Gastroesophageal sphincter (tissue), 4 donors: ENCODE measurements around the gene CCER1. TPM values are rescaled to one million over a fixed set of nuclear protein-coding genes. Genes with fewer than 3 reads are reported as not detected.

Experiments
- ATAC-seq: fragments of 150-250 bp; one replicate; pipeline ENCODE4 v1.9.1; 2016; ENCODE audit warnings: mild to moderate bottlenecking, moderate library complexity
- H3K27ac ChIP-seq, 4 donors: fragments of 200-600 bp; sonication (generic) in 3 of 4; 1 replicate in 3 of 4; 2 replicates in 1 of 4; pipeline ENCODE4 v1.5.1; 2016 to 2019
- H3K27me3 ChIP-seq: fragments of 200-600 bp; sonication (generic); one replicate; pipeline ENCODE4 v1.5.1; 2019
- H3K36me3 ChIP-seq, 2 donors: fragments of 200-600 bp; sonication (generic); one replicate each; pipeline ENCODE4 v1.5.1; 2019; ENCODE audit warnings: control low read depth in 1 of 2
- H3K4me1 ChIP-seq, 3 donors: fragments of 200-600 bp; sonication (generic); 1 replicate in 2 of 3; 2 replicates in 1 of 3; pipeline ENCODE4 v1.5.1; 2016 to 2019; ENCODE audit warnings: control low read depth in 2 of 3
- H3K4me3 ChIP-seq, 2 donors: fragments of 200-600 bp; sonication (generic); one replicate each; pipeline ENCODE4 v1.5.1; 2019; ENCODE audit warnings: mild to moderate bottlenecking in 1 of 2, moderate library complexity in 1 of 2
- H3K9me3 ChIP-seq, 3 donors: fragments of 200-600 bp; sonication (generic); one replicate each; pipeline ENCODE4 v1.5.1; 2017 to 2019; ENCODE audit warnings: control low read depth in 2 of 3
- EP300 ChIP-seq: sonication (generic); formaldehyde crosslinking; IDR thresholded peaks from one replicate; pipeline ENCODE4 v1.6.1; 2017; ENCODE audit warnings: antibody characterized with exemption, mild to moderate bottlenecking
- POLR2A ChIP-seq, 2 donors: fragments of 450-650 bp; IDR thresholded peaks; one replicate each; pipeline ENCODE4 v1.6.1; 2017; ENCODE audit warnings: antibody characterized with exemption in 2 of 2, mild to moderate bottlenecking in 2 of 2, moderate library complexity in 1 of 2
- POLR2AphosphoS5 ChIP-seq: sonication (generic); formaldehyde crosslinking; IDR thresholded peaks from one replicate; pipeline ENCODE4 v1.6.1; 2017; ENCODE audit warnings: antibody characterized with exemption
- WGBS, 2 donors: methylation state at CpG; one replicate each; pipeline ENCODE4 v1.1.5; 2018; ENCODE audit warnings: low coverage in 1 of 2; 5-methylcytosine and 5-hydroxymethylcytosine counted together
- total RNA-seq, 4 donors: library from RNA; depleted of rRNA; stranded (reverse); fragments of >200 nt; gene quantifications; one replicate each; pipeline ENCODE4 v1.1.0, GENCODE V29; 2016
- TF ChIP-seq, protein P1 (sequence below), 4 experiments: fragments of 200-600 bp in 2 of 4; fragments of 450-650 bp in 2 of 4; sonication (generic) in 1 of 4; IDR thresholded peaks; one replicate each; pipeline ENCODE4 v1.5.1; 2017 to 2019; ENCODE audit warnings: antibody characterized with exemption in 4 of 4, mild to moderate bottlenecking in 2 of 4, moderate library complexity in 2 of 4

Gene CCER1
- total RNA-seq, 4 donors from 2014 or later: not detected

DNA sequence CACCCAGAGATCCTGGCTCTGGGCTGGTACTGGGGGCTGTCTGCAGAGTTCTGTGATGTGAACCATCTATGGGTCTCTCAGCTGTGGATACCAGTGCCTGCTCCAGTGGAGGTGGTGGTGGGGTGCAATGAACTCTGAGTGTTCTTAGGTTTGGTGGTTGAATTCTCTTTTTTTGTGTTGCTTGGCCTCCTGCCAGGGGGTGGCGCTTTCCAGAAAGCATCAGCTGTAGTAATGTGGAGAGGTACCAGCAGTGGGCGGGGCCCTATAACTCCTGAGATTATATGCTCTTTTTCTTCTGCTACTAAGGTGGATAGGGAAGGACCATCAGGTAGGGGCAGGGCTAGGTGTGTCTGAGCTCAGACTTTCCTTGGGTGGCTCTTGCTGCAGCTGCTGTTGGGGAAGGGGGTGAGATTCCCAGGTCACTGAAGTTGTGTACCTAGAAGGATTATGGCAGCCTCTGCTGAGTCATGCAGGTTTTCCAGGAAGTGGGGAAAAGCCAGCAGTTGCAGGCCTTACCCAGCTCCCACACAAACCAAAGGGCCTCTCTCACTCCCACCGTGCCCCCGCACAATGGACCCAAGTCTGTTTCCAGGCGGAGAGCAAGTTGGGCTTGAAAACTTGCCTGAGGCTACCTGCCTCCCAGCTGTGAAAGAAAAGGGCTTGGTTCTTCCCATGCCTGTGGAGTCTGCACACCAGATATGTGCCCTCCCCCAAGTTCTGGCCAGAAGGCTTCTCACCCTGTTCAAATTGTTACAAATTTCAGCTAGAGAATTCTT is 18.6 kb downstream of the CCER1 start:
- TF ChIP-seq POLR2A (IDR thresholded peaks at IDR 0.05): no peak
- TF ChIP-seq, protein P1, sequence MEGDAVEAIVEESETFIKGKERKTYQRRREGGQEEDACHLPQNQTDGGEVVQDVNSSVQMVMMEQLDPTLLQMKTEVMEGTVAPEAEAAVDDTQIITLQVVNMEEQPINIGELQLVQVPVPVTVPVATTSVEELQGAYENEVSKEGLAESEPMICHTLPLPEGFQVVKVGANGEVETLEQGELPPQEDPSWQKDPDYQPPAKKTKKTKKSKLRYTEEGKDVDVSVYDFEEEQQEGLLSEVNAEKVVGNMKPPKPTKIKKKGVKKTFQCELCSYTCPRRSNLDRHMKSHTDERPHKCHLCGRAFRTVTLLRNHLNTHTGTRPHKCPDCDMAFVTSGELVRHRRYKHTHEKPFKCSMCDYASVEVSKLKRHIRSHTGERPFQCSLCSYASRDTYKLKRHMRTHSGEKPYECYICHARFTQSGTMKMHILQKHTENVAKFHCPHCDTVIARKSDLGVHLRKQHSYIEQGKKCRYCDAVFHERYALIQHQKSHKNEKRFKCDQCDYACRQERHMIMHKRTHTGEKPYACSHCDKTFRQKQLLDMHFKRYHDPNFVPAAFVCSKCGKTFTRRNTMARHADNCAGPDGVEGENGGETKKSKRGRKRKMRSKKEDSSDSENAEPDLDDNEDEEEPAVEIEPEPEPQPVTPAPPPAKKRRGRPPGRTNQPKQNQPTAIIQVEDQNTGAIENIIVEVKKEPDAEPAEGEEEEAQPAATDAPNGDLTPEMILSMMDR (IDR thresholded peaks at IDR 0.05): no peak
- no peak for TF ChIP-seq POLR2AphosphoS5
- TF ChIP-seq EP300: no peak
- WGBS, 2 donors: 96 to 100% methylated on average over 1 to 5 of the region's 5 CpGs

DNA sequence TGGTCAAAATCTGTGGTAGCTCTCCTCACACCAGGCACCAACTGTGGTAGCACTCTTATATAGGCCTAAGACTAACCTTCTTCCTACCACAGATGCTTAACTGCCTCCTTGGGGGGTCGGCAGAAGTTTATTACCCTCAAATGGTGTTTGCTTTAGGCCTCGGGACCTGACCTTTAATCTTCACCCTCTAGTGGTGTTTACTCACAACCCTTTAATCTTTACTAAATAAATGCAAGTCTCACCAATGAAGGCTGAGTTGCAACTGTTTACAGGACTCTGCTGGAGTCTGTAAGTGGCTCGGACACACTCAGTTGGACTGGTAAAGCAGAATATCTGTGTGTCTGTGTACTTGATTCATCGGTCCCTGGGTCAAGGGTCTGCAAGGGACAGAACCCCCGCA is 29.4 kb downstream of the CCER1 start:
- TF ChIP-seq POLR2A (IDR thresholded peaks at IDR 0.05) (no peak), POLR2AphosphoS5 (no peak), EP300 (no peak)
- TF ChIP-seq, protein P1 (IDR thresholded peaks at IDR 0.05): no peak
- no peak for ATAC-seq
- WGBS, 2 donors: 66 to 84% methylated on average over 4 to 5 of the region's 5 CpGs

More for the DNA sequence above, 18.6 kb downstream of the CCER1 start:
- Histone ChIP-seq H3K27ac (no peak overlapping the region), H3K4me3 (no peak overlapping the region), H3K27me3 (no peaks in the 10 kb centered on the region), H3K9me3 (no peaks in the 10 kb centered on the region), H3K4me1 (peaks cover 0 to 6% (median 0%) of the 10 kb centered on the region in 3 donors), H3K36me3 (no peaks in the 10 kb centered on the region)
- no peak for ATAC-seq

DNA sequence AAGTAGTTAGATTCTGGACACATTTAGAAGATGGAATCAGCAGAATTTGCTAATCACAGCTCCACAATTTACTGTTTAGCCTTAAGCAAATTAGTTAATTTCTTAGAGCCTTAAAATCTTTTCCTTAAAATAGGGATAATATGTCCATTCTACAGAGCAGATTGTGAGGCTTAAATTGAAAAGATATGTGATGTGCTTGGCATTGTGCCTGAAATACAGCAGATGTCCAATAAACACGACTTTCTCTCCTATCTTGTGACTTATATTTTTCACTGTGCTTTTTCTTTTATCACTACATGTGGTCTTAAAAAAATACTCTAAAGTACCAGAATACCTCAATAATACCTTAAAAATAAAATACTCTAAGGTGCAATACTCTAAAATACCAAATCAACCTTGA is 30.6 kb downstream of the CCER1 start:
- ATAC-seq: no peak
- Histone ChIP-seq H3K36me3 (no peaks in the 10 kb centered on the region), H3K4me3 (no peak overlapping the region), H3K4me1 (peaks cover 0 to 10% (median 0%) of the 10 kb centered on the region in 3 donors), H3K27me3 (no peaks in the 10 kb centered on the region), H3K9me3 (peaks cover 0 to 11% (median 0%) of the 10 kb centered on the region in 3 donors), H3K27ac (no peak overlapping the region)
- TF ChIP-seq EP300: no peak
- TF ChIP-seq POLR2A (IDR thresholded peaks at IDR 0.05): no peak
- no peak for TF ChIP-seq POLR2AphosphoS5
- TF ChIP-seq, protein P1 (IDR thresholded peaks at IDR 0.05): no peak
- WGBS, 2 donors: 30 to 60% methylated on average over 1 of the region's 1 CpG

More for the DNA sequence above, 29.4 kb downstream of the CCER1 start:
- Histone ChIP-seq H3K27me3 (no peaks in the 10 kb centered on the region), H3K36me3 (no peaks in the 10 kb centered on the region), H3K4me3 (no peak overlapping the region), H3K9me3 (peaks cover 0 to 16% (median 0%) of the 10 kb centered on the region in 3 donors), H3K27ac (no peak overlapping the region), H3K4me1 (peaks cover 0 to 10% (median 0%) of the 10 kb centered on the region in 3 donors)

DNA sequence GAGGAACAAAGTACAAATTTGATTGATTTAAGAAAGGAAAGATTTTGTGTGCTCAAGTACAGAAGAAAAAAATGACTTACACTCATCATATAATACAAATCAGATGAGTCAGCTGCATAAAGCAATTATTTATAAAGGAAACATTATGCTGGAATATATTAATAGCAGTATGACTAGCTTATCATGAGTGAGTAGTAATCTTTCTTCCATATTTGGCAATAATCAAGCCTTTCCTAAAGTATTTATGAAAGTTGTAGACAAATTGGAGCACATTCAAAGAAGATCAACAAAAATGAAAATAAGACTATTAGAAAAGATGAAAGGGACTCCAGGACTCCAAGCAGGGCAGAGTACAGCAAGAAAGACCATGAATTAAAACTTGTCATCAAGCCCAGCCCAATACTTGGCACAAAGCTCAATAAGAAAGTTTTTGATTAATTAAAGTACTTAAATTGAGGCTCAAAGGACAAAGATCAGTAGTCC is 32.8 kb downstream of the CCER1 start:
- Histone ChIP-seq H3K27me3 (no peaks in the 10 kb centered on the region), H3K27ac (no peak overlapping the region), H3K9me3 (no peaks in the 10 kb centered on the region), H3K4me1 (peaks cover 0 to 10% (median 0%) of the 10 kb centered on the region in 3 donors), H3K4me3 (no peak overlapping the region), H3K36me3 (no peaks in the 10 kb centered on the region)
- TF ChIP-seq, protein P1 (IDR thresholded peaks at IDR 0.05): no peak
- no peak for TF ChIP-seq POLR2AphosphoS5
- TF ChIP-seq EP300: no peak
- TF ChIP-seq POLR2A (IDR thresholded peaks at IDR 0.05): no peak
- no peak for ATAC-seq

DNA sequence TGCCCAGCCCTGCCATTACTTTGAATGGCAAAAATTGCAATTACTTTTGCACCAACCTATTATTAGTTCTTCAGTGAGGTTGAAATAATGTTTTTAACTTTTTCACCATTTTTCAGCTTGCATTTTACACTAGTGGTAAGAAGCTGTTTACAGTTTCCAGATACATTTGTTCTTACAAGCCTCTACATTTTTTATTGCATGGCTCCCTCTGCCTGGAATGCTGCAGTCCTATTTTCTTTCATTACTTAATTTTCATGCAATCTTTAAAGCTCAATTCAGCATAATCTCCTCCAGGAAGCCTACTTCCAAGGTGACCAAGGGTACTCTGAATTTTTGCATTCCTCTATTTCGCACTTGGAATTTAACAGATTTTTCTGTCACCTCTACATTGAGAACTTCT is 33.4 kb downstream of the CCER1 start:
- H3K27me3 ChIP-seq: no peaks in the 10 kb centered on the region
- WGBS, 2 donors: 89 to 100% methylated on average over 1 of the region's 1 CpG
- TF ChIP-seq EP300: no peak
- TF ChIP-seq, protein P1 (IDR thresholded peaks at IDR 0.05): no peak
- TF ChIP-seq POLR2AphosphoS5: no peak
- no peak for TF ChIP-seq POLR2A (IDR thresholded peaks at IDR 0.05)
- H3K36me3 ChIP-seq: no peaks in the 10 kb centered on the region
- ATAC-seq: no peak
- no peak overlapping the region for H3K4me3 ChIP-seq
- peaks cover 0 to 10% (median 0%) of the 10 kb centered on the region in 3 donors for H3K4me1 ChIP-seq
- H3K9me3 ChIP-seq: no peaks in the 10 kb centered on the region
- no peak overlapping the region for H3K27ac ChIP-seq
